PFSK-1 (cell line): Measurements from ENCODE around the gene C19orf44.

Experiments used
- FOXP2 ChIP-seq: optimal IDR thresholded peaks from 2 replicates; pipeline ENCODE3; 2011; ENCODE audit warnings: borderline replicate concordance, control low read depth, inconsistent platforms; ENCODE audit not compliant: insufficient read depth; ENCODE audit errors: extremely low read length, extremely low read depth
- POLR2AphosphoS5 ChIP-seq: IDR thresholded peaks from 2 replicates; pipeline ENCODE4 v1.6.1; 2012; ENCODE audit warnings: low read depth, mild to moderate bottlenecking, control low read depth, low read length, moderate library complexity
- REST ChIP-seq, 2 experiments: IDR thresholded peaks; 2 replicates each; pipeline versions ENCODE4 v1.6.1 to v1.8.0; 2011 to 2012; ENCODE audit warnings: low read depth in 2 of 2, low read length in 2 of 2, control low read depth in 1 of 2, inconsistent platforms in 1 of 2, mild to moderate bottlenecking in 1 of 2, moderate library complexity in 1 of 2; ENCODE audit not compliant: insufficient read depth in 1 of 2
- SIN3A ChIP-seq: IDR thresholded peaks from 2 replicates; pipeline ENCODE4 v1.6.1; 2012; ENCODE audit warnings: mild to moderate bottlenecking, low read length, moderate library complexity, borderline replicate concordance; ENCODE audit not compliant: insufficient read depth
- TAF1 ChIP-seq: IDR thresholded peaks from 2 replicates; pipeline ENCODE4 v1.6.1; 2012; ENCODE audit warnings: low read length, control low read depth, borderline replicate concordance; ENCODE audit not compliant: insufficient read depth

C19orf44 gene

GRCh38 chr19:16476401-16476800, 19.8 kb upstream of the C19orf44 start:
- no peak for TF ChIP-seq SIN3A
- no peak for TF ChIP-seq TAF1
- no peak for TF ChIP-seq POLR2AphosphoS5

GRCh38 chr19:16477311-16477710, 18.9 kb upstream of the C19orf44 start:
- no peak for TF ChIP-seq TAF1
- TF ChIP-seq FOXP2 = no peak
- no peak for TF ChIP-seq REST (IDR thresholded peaks at IDR 0.05; ENCODE audit: insufficient read depth in 1 of 2, low read depth in 2 of 2, low read length in 2 of 2)
- no peak for TF ChIP-seq SIN3A
- TF ChIP-seq POLR2AphosphoS5 = no peak

- TF ChIP-seq SIN3A (no peak), TAF1 (no peak), REST (IDR thresholded peaks at IDR 0.05; ENCODE audit: insufficient read depth in 1 of 2, low read depth in 2 of 2, low read length in 2 of 2) (no peak), POLR2AphosphoS5 (no peak), FOXP2 (no peak)
Measured at GRCh38 chr19:16482745-16483144, 13.4 kb upstream of the C19orf44 start.

GRCh38 chr19:16496613-16496983, 404 bp downstream of the C19orf44 start:
- TF ChIP-seq TAF1 (no peak), REST (IDR thresholded peaks at IDR 0.05; ENCODE audit: insufficient read depth in 1 of 2, low read depth in 2 of 2, low read length in 2 of 2) (no peak), POLR2AphosphoS5 (no peak), FOXP2 (no peak), SIN3A (no peak)

GRCh38 chr19:16497042-16497441, 848 bp downstream of the C19orf44 start:
- TF ChIP-seq POLR2AphosphoS5 (no peak), FOXP2 (no peak), TAF1 (no peak), REST (IDR thresholded peaks at IDR 0.05; ENCODE audit: insufficient read depth in 1 of 2, low read depth in 2 of 2, low read length in 2 of 2) (no peak), SIN3A (no peak)
